Astrocyte of the hippocampus (primary cell): ENCODE results near the gene EHBP1.

Source experiments
- DNase-seq: peaks from one replicate; pipeline ENCODE4 v3.0.0; 2011; ENCODE audit warnings: low read depth, low spot score

The EHBP1 gene

DNA sequence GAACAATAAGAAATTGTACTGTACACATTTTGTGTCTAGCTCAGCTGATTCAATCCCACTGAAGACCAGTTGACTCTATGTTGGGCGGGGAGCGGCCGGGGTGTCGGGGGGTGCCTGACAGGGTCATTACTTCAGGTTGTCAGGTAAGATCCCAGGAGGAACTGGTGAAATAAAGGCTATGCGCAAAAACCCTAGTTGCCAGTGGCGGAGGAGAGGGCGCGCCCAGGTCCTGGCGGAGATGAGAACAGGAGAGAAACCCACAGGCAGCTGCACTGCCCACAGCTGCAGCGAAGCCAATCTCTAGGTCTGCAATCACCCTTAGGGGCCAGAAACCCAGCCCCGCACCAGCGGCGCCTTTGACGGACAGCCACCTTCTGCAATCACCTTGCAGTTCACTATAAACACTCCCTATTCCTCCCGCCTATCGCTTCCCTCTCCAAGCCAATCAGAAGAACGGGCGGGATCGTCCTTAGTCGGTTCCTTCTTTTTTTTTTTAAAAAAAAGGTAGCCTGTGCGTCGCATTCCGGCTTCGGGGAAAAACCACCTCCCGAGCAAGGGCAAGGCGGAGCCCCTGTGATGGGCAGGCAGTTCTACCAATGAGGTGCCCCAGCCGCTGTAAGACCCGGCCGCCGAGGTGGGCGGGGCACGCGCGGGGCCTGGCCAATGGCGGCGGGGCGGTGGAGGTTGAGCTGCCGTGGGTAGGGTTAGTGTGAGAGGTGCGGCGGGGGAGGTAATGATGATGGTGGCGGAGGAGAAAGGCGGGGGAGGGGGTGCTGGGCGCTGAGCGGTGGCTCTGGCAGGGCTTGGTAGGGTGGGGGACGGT, at the start of gene EHBP1:
Gene EHBP1 (plus strand): TSS at position 707 of the 823 bp plus-strand sequence. CDS start 1,479 bp downstream, outside the sequence.
- DNase-seq = peak; percentile 100

DNA sequence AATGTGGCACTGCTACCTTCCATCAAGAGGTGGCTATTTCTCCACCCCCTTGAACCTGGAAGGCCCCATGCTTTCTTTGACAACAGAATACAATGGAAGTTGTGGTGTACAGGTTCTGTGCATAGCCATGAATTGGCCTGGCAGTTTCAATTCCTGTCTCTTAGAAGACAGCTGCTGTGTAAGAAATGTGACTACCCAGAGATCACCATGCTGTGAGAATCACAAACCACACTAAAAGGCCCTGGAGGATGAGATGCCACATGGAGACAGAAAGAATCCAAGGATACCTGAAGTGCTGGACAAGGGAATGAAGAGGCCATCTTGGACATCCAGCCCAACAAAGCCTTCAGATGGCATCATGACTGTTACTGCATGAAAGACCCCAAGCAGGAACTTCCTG, 47.7 kb upstream of the EHBP1 start:
- no peak for DNase-seq

GRCh38 chr2:62658891-62659290, 46.6 kb upstream of the EHBP1 start:
- DNase-seq = no peak

DNA sequence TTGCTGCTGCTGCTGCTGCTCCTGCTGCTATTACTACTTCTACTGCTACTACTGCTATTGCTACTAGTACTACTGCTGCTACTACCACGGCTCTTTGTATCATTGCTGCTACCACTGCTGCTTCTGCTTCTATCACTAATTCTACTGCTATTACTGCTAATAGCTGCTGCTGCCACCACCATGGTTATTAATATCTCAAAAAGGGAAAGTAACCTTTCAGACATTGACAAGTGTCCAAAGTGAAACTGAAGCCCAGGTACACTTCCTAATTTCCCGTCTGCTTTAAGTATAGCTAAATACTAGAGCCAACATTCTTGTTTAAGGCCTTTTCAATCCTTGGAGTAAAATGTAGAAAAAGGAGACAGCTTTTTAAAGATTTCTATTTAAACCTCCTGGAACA, 45.4 kb upstream of the EHBP1 start:
- no peak for DNase-seq

DNA sequence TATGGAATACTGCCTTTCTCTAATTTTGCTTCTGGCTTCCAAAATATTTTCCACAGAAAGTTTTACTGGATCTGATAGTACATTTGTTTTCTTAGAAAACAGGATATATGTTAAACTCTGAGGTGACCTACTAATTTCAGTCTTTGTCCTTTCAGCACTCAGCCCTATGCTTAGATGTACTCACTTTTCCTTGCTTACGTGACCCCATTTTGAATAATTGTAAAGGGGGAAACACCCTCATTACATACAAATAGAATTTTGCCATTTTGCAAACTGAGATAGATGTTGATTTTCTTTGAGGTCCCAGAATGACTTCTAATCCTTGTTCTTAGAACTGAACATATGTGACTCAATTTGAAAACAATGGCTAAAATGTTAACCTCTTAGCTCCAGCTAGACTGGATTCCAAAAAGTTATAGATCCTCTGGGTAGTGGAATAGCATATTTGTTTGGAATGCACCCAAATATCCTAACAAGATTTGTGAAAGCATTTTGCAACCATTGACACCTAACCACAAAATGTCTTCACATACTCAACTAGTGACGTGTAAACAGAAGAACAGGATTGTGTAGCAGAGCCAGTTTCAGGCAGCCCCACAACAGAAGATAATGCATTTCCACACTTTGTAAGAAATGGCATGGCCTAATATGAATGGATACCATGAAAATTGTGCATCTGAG, 44.8 kb upstream of the EHBP1 start:
- peak; percentile 75 for DNase-seq

- no peak for DNase-seq
Observed at GRCh38 chr2:62661263-62661635, 44.3 kb upstream of the EHBP1 start.

DNA sequence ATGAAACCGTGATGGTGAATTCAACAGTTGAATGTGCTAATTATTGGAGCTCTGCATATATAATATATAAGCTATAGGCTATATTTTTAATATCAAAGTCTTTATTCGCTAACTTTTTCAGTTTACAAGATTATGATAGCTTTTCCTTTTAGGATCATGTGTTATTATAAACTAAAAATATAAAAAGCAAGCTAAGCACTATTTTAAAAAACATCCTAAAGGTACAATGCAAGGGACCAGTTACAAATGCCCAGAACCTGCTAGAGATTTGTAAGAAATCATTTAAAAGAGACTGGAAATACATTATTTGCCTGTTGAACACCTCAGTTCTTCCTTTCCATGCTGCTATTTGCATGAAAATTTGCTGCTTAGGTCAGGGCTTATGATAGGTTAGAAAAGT, 43.4 kb upstream of the EHBP1 start:
- DNase-seq = no peak

DNA sequence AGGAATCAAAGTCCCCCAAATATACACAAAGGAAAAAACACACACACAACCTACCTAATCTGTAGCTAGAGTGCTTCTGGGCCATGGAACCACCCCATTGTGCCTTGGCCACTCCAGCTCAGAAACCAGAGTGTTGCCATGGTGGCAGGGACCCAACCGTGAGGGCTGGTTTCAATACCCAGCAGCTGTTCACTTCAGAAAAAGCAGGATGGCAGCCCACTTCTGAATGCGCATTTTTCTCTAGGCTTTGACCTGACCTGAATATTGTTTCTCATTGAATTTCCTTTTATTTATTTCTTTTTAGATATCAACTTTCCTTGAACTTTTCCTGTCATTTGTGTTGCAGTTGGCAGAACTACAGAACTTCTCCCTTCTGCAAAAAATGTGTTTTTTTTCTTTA, 43.0 kb upstream of the EHBP1 start:
- no peak for DNase-seq

GRCh38 chr2:62663411-62663810, 42.1 kb upstream of the EHBP1 start:
- DNase-seq = peak; percentile 52

DNA sequence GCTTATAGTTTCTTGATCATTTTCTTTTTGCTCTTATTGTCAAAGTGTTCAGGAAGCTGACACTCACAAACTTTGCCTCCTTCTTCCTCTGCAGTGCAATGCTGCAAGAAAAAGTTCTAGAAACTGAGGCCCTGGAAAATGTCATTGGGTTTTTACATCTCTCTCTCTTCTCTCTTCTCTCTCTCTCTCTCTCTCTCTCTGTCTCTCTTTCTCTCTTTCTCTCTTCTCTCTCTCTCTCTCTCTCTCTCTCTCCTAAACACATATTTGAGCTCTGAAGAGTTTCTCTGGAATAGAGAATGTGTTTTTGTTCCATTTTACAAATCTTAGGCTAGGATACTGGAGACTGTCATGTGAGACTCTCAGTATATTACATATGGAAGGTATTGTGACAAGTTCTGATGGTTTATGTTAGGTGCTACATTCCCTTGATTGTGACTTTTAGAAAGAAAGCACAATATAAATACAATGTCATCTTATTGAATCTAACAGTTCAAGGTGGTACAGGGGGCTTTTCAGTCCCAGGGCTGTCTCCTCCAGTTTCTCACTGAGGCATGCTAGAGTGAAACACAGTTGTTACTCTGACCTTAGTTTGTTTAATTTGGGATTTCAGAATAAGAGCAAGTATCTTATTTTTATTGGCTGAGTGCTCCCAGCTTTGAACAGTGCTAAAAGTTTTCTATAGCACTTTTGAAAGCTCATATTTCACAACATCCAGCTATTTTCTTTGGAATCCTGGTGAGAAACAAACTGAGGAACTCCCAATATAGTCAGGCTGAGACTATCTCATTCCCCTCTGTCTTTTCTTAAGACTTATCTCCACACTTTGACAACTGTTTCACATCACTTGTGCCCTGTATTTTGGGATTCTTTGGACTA, 41.4 kb upstream of the EHBP1 start:
- DNase-seq = peak; percentile 42

DNA sequence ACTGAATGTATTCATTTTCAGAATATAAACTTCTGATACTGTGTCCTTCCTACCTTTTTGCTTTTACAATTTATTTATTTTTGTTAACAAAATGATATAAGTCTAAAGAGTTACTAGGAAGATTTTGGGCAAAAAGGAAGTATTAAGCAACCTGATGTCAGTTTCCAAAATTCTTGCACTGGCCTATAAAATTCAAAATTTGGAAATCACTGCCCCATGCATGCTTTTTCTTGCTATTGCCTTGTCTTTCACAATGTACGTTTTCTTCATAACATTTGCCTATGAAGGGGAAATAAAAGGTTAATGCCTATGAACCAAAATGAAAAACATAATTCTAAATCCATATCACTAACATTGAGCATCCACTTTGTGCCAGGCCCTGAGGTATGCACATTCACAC, 40.1 kb upstream of the EHBP1 start:
- DNase-seq = no peak

DNA sequence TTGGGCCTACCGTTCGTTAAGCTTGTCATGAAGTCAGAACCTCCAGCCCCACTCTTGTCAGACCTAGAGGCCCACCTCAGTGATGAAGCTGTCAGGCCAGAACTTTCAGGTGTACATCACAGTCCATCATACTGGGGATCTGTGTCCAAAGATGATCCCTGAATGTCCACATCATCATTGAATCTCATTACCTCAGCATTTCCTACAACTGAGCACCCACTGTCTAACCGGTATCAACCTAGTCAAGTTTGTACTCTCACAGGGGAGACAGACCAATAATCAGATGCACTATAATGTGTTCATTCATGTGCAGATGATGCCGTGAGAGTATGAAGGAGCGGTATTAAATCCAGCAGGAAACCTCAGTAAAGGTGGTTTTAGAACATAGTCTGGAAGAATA, 36.3 kb upstream of the EHBP1 start:
- DNase-seq = no peak

- DNase-seq = peak; percentile 90
Observed at GRCh38 chr2:62672601-62673000, 32.9 kb upstream of the EHBP1 start.

DNA sequence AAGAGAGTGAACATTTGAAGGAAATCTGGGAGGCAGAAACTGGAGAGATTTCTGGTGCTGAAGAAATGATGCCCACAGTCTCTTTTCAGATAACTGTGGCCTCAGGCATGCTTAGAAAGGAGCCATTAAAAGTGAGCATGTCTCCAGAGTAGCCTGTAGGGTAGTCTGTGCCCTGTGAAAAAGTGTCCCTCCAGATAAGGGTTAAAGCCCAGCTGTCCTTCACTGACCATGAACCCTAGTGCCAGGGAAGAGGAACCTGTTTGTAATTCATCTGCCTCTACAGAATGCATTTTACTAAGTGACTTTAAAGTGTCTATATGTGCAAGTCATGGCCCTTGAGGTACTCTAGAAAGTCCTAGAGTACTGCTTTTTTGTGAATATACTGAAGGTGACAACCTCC, 30.5 kb upstream of the EHBP1 start:
- DNase-seq = no peak

GRCh38 chr2:62685256-62685655, 20.3 kb upstream of the EHBP1 start:
- DNase-seq = no peak

GRCh38 chr2:62686012-62686685, 19.4 kb upstream of the EHBP1 start:
- DNase-seq = no peak

- no peak for DNase-seq
Observed at GRCh38 chr2:62687636-62688035, 17.9 kb upstream of the EHBP1 start.

- peak; percentile 20 for DNase-seq
Observed at GRCh38 chr2:62688771-62689170, 16.7 kb upstream of the EHBP1 start.

- no peak for DNase-seq
Observed at GRCh38 chr2:62691186-62691585, 14.3 kb upstream of the EHBP1 start.

- DNase-seq = no peak
Observed at GRCh38 chr2:62692225-62692624, 13.3 kb upstream of the EHBP1 start.

GRCh38 chr2:62698653-62699052, 6.9 kb upstream of the EHBP1 start:
- no peak for DNase-seq

DNA sequence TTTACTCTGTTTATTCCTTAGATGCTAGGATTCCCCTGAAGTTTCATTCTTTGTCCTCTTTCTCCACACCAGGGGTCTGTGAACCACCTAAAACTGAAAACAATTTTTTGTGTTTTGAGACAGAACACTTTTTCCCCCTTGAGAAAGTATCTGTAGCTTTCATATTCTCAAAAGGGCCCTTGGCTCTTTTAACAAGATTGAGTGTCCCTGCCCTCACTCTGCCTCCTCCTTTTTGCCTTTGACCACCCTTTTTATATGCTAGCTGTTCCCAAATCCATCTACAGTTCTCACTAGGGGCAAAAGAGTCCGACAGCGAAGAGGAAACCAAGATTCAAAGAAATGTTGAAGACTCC, 883 bp upstream of the EHBP1 start:
- DNase-seq = no peak
